Loucy (cell line): ENCODE results near the gene HPD.
"Not testable (repeated sequence)": the region's sequence is repeated elsewhere in the genome, so short reads cannot be mapped to it uniquely, and the experiment has no call there.

Experiments used
- CTCF ChIP-seq: fragments of 200-600 bp; sonication (generic); conservative IDR thresholded peaks from 2 replicates; pipeline ENCODE4 v1.5.1; 2014; ENCODE audit warnings: mild to moderate bottlenecking, antibody characterized with exemption, low read length
- EZH2phosphoT487 ChIP-seq: fragments of 200-600 bp; IDR thresholded peaks from 2 replicates; pipeline ENCODE4 v1.6.1; 2018; ENCODE audit warnings: antibody characterized with exemption, mild to moderate bottlenecking, moderate library complexity, borderline replicate concordance

- not testable (repeated sequence) for TF ChIP-seq CTCF, EZH2phosphoT487
Measured at GRCh38 chr12:121876080-121876447, 17.4 kb upstream of the HPD start.
